ENCODE measurements around the gene GDPGP1. TPM values are rescaled to one million over a fixed set of nuclear protein-coding genes. Genes with fewer than 3 reads are reported as not detected.

The GDPGP1 gene
- total and polyA plus RNA-seq, 9 of the 15 experiments (the other 6 are each of a cell fraction or from before 2014, with no cell fraction given): 0.78 to 6.1 (median 2.8) TPM

- TF ChIP-seq FOSL1 (tag; conservative IDR thresholded peaks at IDR 0.05): peak; percentile 84
- peak; percentile 85 for TF ChIP-seq ZKSCAN1 (IDR thresholded peaks at IDR 0.05; ENCODE audit: low read depth, low read length)
- no peak for TF ChIP-seq GTF2A2 (tag; IDR thresholded peaks at IDR 0.05)
- no peak for TF ChIP-seq MLLT1 (IDR thresholded peaks at IDR 0.05)
- TF ChIP-seq CHAMP1 (IDR thresholded peaks at IDR 0.05): no peak
- TF ChIP-seq CREB3L1 (IDR thresholded peaks at IDR 0.05; ENCODE audit: borderline replicate concordance, low read depth): no peak
- peak; percentile 15; the same call in 1 of the 2 replicates for TF ChIP-seq MITF (IDR thresholded peaks at IDR 0.05)
- no peak for TF ChIP-seq ZNF592 (IDR thresholded peaks at IDR 0.05)
- TF ChIP-seq ZBTB17 (CRISPR knock-in tag; IDR thresholded peaks at IDR 0.05): no peak
- peak; percentile 76 for TF ChIP-seq CEBPG (CRISPR knock-in tag; IDR thresholded peaks at IDR 0.05)
- TF ChIP-seq CEBPG (tag; conservative IDR thresholded peaks at IDR 0.05 in 1 of 2, IDR thresholded peaks at IDR 0.05 in 1 of 2): peak; percentile 75 to 82
- TF ChIP-seq ZNF77 (CRISPR knock-in tag; IDR thresholded peaks at IDR 0.05): no peak
- peak; percentile 71 for TF ChIP-seq POLR2A (conservative IDR thresholded peaks at IDR 0.05)
- peak; percentile 37 to 42; a peak in 1 of 4 replicates for TF ChIP-seq KDM1A (IDR thresholded peaks at IDR 0.05)
- 0 out of 2 replicates have a peak, but pooled peaks have one; percentile 42 for TF ChIP-seq GATA2 (CRISPR knock-in tag; IDR thresholded peaks at IDR 0.05)
These were observed at the start of gene GDPGP1 (continued) for GRCh38 chr15:90234096-90234988.

All from K562 (cell line).